Astrocyte (in vitro differentiated cells and primary cell): Measurements from ENCODE around the gene COMMD3. TPM values are rescaled to one million over a fixed set of nuclear protein-coding genes. Genes with fewer than 3 reads are reported as not detected.

Source experiments
- DNase-seq: peaks from one replicate; pipeline ENCODE4 v3.0.0-alpha.2; 2010; ENCODE audit warnings: low read depth
- FAIRE-seq: peaks from 2 replicates; lab custom pipeline; 2011; peaks lifted over from hg19 to GRCh38; lab: Jason Lieb, UNC
- H2AFZ ChIP-seq: 2 replicates; pipeline ENCODE4 v1.6.0; 2012; ENCODE audit warnings: low read depth, low read length, inconsistent platforms
- H3K27ac ChIP-seq: 2 replicates; pipeline ENCODE4 v1.5.1; 2011; ENCODE audit warnings: low read depth, low read length, inconsistent platforms
- H3K27me3 ChIP-seq: 2 replicates; pipeline ENCODE4 v1.6.0; 2011; ENCODE audit warnings: low read length, inconsistent platforms; ENCODE audit not compliant: insufficient read depth
- H3K36me3 ChIP-seq: 2 replicates; pipeline ENCODE4 v1.5.1; 2011; ENCODE audit warnings: low read length, inconsistent platforms; ENCODE audit not compliant: insufficient read depth
- H3K4me1 ChIP-seq: 2 replicates; pipeline ENCODE4 v1.5.1; 2011; ENCODE audit warnings: low read length, inconsistent platforms; ENCODE audit not compliant: insufficient read depth
- H3K4me2 ChIP-seq: 2 replicates; pipeline ENCODE4 v1.6.0; 2012; ENCODE audit warnings: low read length, inconsistent platforms
- H3K4me3 ChIP-seq: 2 replicates; pipeline ENCODE4 v1.5.1; 2011; ENCODE audit warnings: low read depth, mild to moderate bottlenecking, low read length, inconsistent platforms; ENCODE audit not compliant: insufficient read depth
- H3K79me2 ChIP-seq: 2 replicates; pipeline ENCODE4 v1.6.0; 2012; ENCODE audit warnings: mild to moderate bottlenecking, low read length, inconsistent platforms; ENCODE audit not compliant: insufficient read depth
- H3K9ac ChIP-seq: 2 replicates; pipeline ENCODE4 v1.6.0; 2012; ENCODE audit warnings: mild to moderate bottlenecking, low read length, inconsistent platforms
- H3K9me3 ChIP-seq: 2 replicates; pipeline ENCODE4 v1.5.1; 2012; ENCODE audit warnings: low read depth, mild to moderate bottlenecking, low read length, inconsistent platforms; ENCODE audit not compliant: insufficient read depth
- H4K20me1 ChIP-seq: 2 replicates; pipeline ENCODE4 v1.6.0; 2012; ENCODE audit warnings: low read length, inconsistent platforms; ENCODE audit not compliant: insufficient read depth
- H3K27ac Mint-ChIP-seq: one replicate; pipeline ENCODE4 v1.8.0; 2021; ENCODE audit warnings: mild to moderate bottlenecking, mixed read lengths; ENCODE audit not compliant: unreplicated experiment
- H3K27me3 Mint-ChIP-seq: one replicate; pipeline ENCODE4 v1.8.0; 2021; ENCODE audit warnings: low read depth, mixed read lengths; ENCODE audit not compliant: unreplicated experiment
- H3K36me3 Mint-ChIP-seq: one replicate; pipeline ENCODE4 v1.8.0; 2021; ENCODE audit warnings: low read depth, mixed read lengths; ENCODE audit not compliant: unreplicated experiment
- H3K4me1 Mint-ChIP-seq: one replicate; pipeline ENCODE4 v1.8.0; 2021; ENCODE audit warnings: low read depth, mixed read lengths; ENCODE audit not compliant: unreplicated experiment
- H3K4me3 Mint-ChIP-seq: one replicate; pipeline ENCODE4 v1.8.0; 2021; ENCODE audit warnings: mild to moderate bottlenecking, moderate library complexity, mixed read lengths; ENCODE audit not compliant: unreplicated experiment
- H3K9me3 Mint-ChIP-seq: one replicate; pipeline ENCODE4 v1.8.0; 2021; ENCODE audit warnings: mild to moderate bottlenecking, mixed read lengths; ENCODE audit not compliant: unreplicated experiment
- CTCF ChIP-seq: IDR thresholded peaks from 2 replicates; pipeline ENCODE4 v1.5.1; 2011; ENCODE audit warnings: low read depth, mild to moderate bottlenecking, inconsistent platforms, low read length, moderate library complexity; ENCODE audit not compliant: insufficient read depth
- EZH2 ChIP-seq: IDR thresholded peaks from 2 replicates; pipeline ENCODE4 v1.6.1; 2012; ENCODE audit warnings: mild to moderate bottlenecking, low read length, inconsistent platforms; ENCODE audit not compliant: insufficient read depth
- total RNA-seq: library from RNA; stranded (reverse); gene quantifications from 2 replicates; pipeline ENCODE4 v1.2.1, GENCODE V29; 2021

COMMD3 gene
- total RNA-seq, 1 donor from 2014 or later: 28.8 TPM

- Histone ChIP-seq H3K4me3 (peak overlapping the region; percentile 50), H4K20me1 (peaks cover 30% of the 10 kb centered on the region), H3K27ac (no peak overlapping the region), H3K9me3 (no peaks in the 10 kb centered on the region), H3K4me2 (peak overlapping the region; percentile 80), H2AFZ (peak overlapping the region; percentile 14), H3K36me3 (no peaks in the 10 kb centered on the region), H3K4me1 (peaks cover 27% of the 10 kb centered on the region), H3K27me3 (peaks cover 32% of the 10 kb centered on the region), H3K9ac (peak overlapping the region; percentile 64), H3K79me2 (peaks cover 47% of the 10 kb centered on the region)
- DNase-seq (no peak), FAIRE-seq (no peak)
- H3K27ac Mint-ChIP-seq: peak overlapping the region; percentile 21
- TF ChIP-seq CTCF (no peak), EZH2 (no peak)
- H3K36me3 Mint-ChIP-seq: peaks cover 2% of the 10 kb centered on the region
- peaks cover 41% of the 10 kb centered on the region for H3K27me3 Mint-ChIP-seq
- H3K9me3 Mint-ChIP-seq: no peaks in the 10 kb centered on the region
- peak overlapping the region; percentile 88 for H3K4me3 Mint-ChIP-seq
- H3K4me1 Mint-ChIP-seq: peaks cover 21% of the 10 kb centered on the region
Observed at GRCh38 chr10:22319980-22320558, 3.9 kb downstream of the COMMD3 start.

GRCh38 chr10:22320591-22321155, 4.5 kb downstream of the COMMD3 start, which contains the start of gene BMI1:
Gene BMI1 (plus strand): TSS chr10:22321099. CDS start chr10:22326450, 5,351 bp downstream.
- TF ChIP-seq CTCF (no peak), EZH2 (no peak)
- Mint-ChIP-seq H3K4me1 (peaks cover 19% of the 10 kb centered on the region), H3K36me3 (peaks cover 2% of the 10 kb centered on the region), H3K9me3 (no peaks in the 10 kb centered on the region), H3K4me3 (peak within 1 kb of the TSS; percentile 97), H3K27ac (peak within 1 kb of the TSS; percentile 69), H3K27me3 (peaks cover 38% of the 10 kb centered on the region)
- Histone ChIP-seq H3K9me3 (no peaks in the 10 kb centered on the region), H4K20me1 (peaks cover 31% of the 10 kb centered on the region), H3K79me2 (peaks cover 47% of the 10 kb centered on the region), H2AFZ (peak within 1 kb of the TSS; percentile 66), H3K9ac (peak within 1 kb of the TSS; percentile 84), H3K27me3 (peaks cover 32% of the 10 kb centered on the region), H3K27ac (peak within 1 kb of the TSS; percentile 54), H3K4me3 (peak within 1 kb of the TSS; percentile 74), H3K4me1 (peaks cover 25% of the 10 kb centered on the region), H3K4me2 (peak within 1 kb of the TSS; percentile 94), H3K36me3 (no peaks in the 10 kb centered on the region)
- no peak for FAIRE-seq
- DNase-seq: peak; percentile 60
